Measurements from ENCODE around the gene NARF. TPM values are rescaled to one million over a fixed set of nuclear protein-coding genes. Genes with fewer than 3 reads are reported as not detected.

Gene NARF
- total RNA-seq, 1 donor from 2014 or later, result 54.9 TPM

GRCh38 chr17:82435103-82435502 lies 23.4 kb upstream of the NARF start:
- Histone ChIP-seq H3K4me3 (no peak overlapping the region), H3K27me3 (ENCODE audit: low read depth) (no peaks in the 10 kb centered on the region), H3K27ac (no peak overlapping the region), H3K9me3 (no peaks in the 10 kb centered on the region), H3K4me1 (no peaks in the 10 kb centered on the region), H3K36me3 (peaks cover 22% of the 10 kb centered on the region)
- DNase-seq (no peak), ATAC-seq (no peak)
- TF ChIP-seq CTCF (IDR thresholded peaks at IDR 0.05), result no peak
- intact Hi-C loops (cut with DNase I), result no loop called here

- ATAC-seq (no peak), DNase-seq (no peak)
- TF ChIP-seq CTCF (IDR thresholded peaks at IDR 0.05), result no peak
- Histone ChIP-seq H3K27ac (no peak overlapping the region), H3K9me3 (no peaks in the 10 kb centered on the region), H3K27me3 (ENCODE audit: low read depth) (no peaks in the 10 kb centered on the region), H3K36me3 (peaks cover 22% of the 10 kb centered on the region), H3K4me1 (peaks cover 5% of the 10 kb centered on the region), H3K4me3 (no peak overlapping the region)
- intact Hi-C loops (cut with DNase I), result no loop called here
These were observed 22.6 kb upstream of the NARF start for GRCh38 chr17:82435601-82436583.

GRCh38 chr17:82436601-82437324 lies 21.8 kb upstream of the NARF start:
- no peak for DNase-seq
- TF ChIP-seq CTCF (IDR thresholded peaks at IDR 0.05), result no peak
- Histone ChIP-seq H3K27ac (no peak overlapping the region), H3K4me3 (no peak overlapping the region), H3K27me3 (ENCODE audit: low read depth) (no peaks in the 10 kb centered on the region), H3K9me3 (no peaks in the 10 kb centered on the region), H3K4me1 (peaks cover 5% of the 10 kb centered on the region), H3K36me3 (peaks cover 25% of the 10 kb centered on the region)
- intact Hi-C loops (cut with DNase I), result no loop called here
- no peak for ATAC-seq

- no peak overlapping the region for H3K27ac ChIP-seq
- no peak for DNase-seq
- ATAC-seq, result no peak
- intact Hi-C loops (cut with DNase I), result no loop called here
- H3K27me3 ChIP-seq (ENCODE audit: low read depth), result no peaks in the 10 kb centered on the region
- peaks cover 5% of the 10 kb centered on the region for H3K4me1 ChIP-seq
- no peak for TF ChIP-seq CTCF (IDR thresholded peaks at IDR 0.05)
- H3K36me3 ChIP-seq, result peaks cover 31% of the 10 kb centered on the region
- H3K9me3 ChIP-seq, result no peaks in the 10 kb centered on the region
- no peak overlapping the region for H3K4me3 ChIP-seq
These were observed 21.2 kb upstream of the NARF start for GRCh38 chr17:82437325-82437668.

GRCh38 chr17:82438401-82439193 lies 19.9 kb upstream of the NARF start:
- Histone ChIP-seq H3K36me3 (peaks cover 43% of the 10 kb centered on the region), H3K4me3 (no peak overlapping the region), H3K27ac (no peak overlapping the region), H3K4me1 (peaks cover 5% of the 10 kb centered on the region), H3K9me3 (no peaks in the 10 kb centered on the region), H3K27me3 (ENCODE audit: low read depth) (no peaks in the 10 kb centered on the region)
- intact Hi-C loops (cut with DNase I), result no loop called here
- no peak for TF ChIP-seq CTCF (IDR thresholded peaks at IDR 0.05)
- no peak for DNase-seq
- no peak for ATAC-seq
